ENCODE measurements around the gene KRTAP4-11.
"Not testable (repeated sequence)": the region's sequence is repeated elsewhere in the genome, so short reads cannot be mapped to it uniquely, and the experiment has no call there.

Gene KRTAP4-11

DNA sequence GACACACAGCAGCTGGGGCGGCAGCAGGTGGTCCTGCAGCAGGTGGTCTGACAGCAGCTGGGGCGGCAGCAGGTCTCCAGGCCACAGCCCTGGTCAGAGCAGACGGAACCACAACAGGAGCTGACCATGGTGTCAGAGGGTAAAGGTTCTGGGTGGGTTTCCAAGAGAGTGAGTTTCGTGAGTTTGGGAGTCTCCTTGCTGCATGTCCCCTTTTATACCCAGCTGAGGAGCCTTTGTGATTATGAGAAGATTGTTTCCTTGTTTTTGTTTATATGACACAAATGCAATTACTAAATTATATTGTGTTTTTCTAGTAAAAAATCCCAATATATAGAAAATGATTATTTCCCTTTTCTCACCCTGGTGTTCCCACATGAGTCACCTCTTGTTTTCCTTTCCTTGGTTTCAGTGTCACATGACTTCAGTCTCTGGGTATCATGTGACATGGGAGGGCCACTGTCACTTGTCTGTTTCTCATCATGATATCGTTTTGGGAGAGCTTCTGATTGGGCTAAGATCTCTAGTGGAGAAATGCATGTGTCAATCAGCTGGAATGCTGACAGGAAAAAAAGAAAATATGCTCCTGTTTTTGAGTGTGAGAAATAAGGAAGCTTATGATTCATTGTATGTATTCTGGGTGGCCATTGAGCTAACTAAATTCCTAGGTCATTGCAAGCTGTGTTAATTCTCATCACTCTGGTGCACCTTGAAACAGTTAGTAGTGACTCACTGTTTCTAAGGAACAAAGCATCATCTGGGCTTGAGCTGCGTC is 22.4 kb upstream of the KRTAP4-11 start, which contains the start of gene KRTAP4-6:
TSS of gene KRTAP4-6 (minus strand) at position 185 of the 772 bp plus-strand sequence. CDS start at position 128, 57 bp downstream.
- intact Hi-C loops (cut with micrococcal nuclease): no loop called here
- Mint-ChIP-seq H3K27me3 (peaks cover 3% of the 10 kb centered on the region), H3K4me3 (no peak within 1 kb of the TSS), H3K9me3 (peaks cover 55% of the 10 kb centered on the region), H3K36me3 (ENCODE audit: low read depth) (no peaks in the 10 kb centered on the region), H3K4me1 (ENCODE audit: low read depth) (peaks cover 5% of the 10 kb centered on the region), H3K27ac (no peak within 1 kb of the TSS)

DNA sequence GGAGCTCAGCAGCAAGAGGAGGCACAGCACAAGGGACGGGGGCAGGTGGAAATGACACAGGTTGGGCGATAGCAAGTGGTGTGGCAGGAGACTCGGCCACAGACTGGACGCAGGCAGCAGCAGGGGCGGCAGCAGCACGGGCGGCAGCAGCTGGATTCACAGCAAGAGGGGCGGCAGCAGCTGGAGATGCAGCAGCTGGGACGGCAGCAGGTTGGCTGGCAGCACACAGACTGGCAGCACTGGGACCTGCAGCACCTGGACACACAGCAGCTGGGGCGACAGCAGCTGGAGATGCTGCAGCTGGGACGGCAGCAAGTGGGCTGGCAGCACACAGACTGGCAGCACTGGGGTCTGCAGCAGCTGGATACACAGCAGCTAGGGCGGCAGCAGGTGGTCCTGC is 21.7 kb upstream of the KRTAP4-11 start:
- H3K27me3 Mint-ChIP-seq; H3K4me3 Mint-ChIP-seq; H3K27ac Mint-ChIP-seq; H3K4me1 Mint-ChIP-seq (ENCODE audit: low read depth); intact Hi-C loops (cut with micrococcal nuclease); H3K36me3 Mint-ChIP-seq (ENCODE audit: low read depth): not testable (repeated sequence)
- H3K9me3 Mint-ChIP-seq: peaks cover 55% of the 10 kb centered on the region

DNA sequence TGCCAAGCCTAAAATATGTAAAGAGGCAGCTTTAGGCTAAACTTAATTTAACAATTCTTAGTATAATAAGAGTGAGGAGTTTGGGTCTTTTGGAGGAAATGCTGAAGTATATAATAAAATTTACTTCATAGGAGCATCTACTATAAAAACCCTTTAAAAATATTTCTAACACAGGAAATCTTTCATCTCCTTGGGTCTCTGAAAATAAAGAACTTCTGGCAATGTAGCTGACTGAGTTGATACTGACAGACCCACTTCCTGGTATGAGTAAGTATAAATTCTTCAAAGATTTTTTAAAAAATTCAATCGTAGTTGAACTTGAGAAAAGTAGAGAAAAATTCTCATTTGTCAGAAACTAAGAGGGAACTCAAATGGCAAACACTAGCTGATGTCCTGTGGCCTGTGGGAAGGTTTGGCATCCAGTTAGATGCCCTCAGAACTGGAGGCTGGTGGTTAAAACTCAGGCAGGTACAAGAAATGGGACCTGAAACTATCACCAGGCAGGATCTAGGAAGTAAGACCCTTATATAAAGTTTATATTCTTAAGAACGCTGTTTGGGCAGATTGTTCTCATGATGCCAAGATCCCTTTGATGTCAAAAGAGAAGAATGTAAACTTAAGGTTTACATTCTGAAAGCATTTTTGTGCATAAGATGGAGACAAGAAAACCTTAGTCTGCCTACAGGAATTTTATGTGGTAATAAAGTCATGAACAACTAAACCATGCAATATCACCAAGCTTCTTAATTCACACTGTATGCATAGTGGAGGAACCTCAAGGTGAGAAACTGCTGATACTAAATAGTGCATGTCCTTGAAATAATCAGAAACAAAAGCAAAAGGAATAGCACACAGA is 15.9 kb upstream of the KRTAP4-11 start:
- intact Hi-C loops (cut with micrococcal nuclease): no loop called here
- Mint-ChIP-seq H3K27ac (no peak overlapping the region), H3K4me3 (no peak overlapping the region)

DNA sequence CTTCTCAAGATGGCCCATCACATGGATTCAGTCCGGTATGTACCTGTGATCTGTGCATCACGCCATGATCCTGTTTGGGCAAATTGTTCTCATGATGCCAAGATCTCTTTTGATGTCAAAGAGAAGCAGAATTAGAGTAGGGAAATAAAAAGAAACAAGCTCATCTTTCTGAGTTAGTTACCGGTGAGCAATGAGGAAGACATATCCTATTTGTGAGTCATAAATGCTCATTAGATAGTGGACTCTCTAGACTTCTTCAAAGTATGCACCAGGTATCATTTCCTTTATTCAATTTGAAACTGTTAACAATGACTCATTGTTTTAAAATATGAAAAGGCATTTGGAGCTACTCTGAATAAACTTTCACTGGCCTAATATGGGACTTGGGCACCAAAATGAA is 13.8 kb upstream of the KRTAP4-11 start:
- Mint-ChIP-seq H3K27me3 (no peaks in the 10 kb centered on the region), H3K27ac (no peak overlapping the region), H3K4me3 (no peak overlapping the region), H3K4me1 (ENCODE audit: low read depth) (peaks cover 11% of the 10 kb centered on the region), H3K9me3 (no peaks in the 10 kb centered on the region), H3K36me3 (ENCODE audit: low read depth) (no peaks in the 10 kb centered on the region)
- intact Hi-C loops (cut with micrococcal nuclease): no loop called here

More for the DNA sequence above, 15.9 kb upstream of the KRTAP4-11 start:
- Mint-ChIP-seq H3K27me3 (no peaks in the 10 kb centered on the region), H3K36me3 (ENCODE audit: low read depth) (no peaks in the 10 kb centered on the region), H3K9me3 (peaks cover 10% of the 10 kb centered on the region), H3K4me1 (ENCODE audit: low read depth) (peaks cover 11% of the 10 kb centered on the region)

DNA sequence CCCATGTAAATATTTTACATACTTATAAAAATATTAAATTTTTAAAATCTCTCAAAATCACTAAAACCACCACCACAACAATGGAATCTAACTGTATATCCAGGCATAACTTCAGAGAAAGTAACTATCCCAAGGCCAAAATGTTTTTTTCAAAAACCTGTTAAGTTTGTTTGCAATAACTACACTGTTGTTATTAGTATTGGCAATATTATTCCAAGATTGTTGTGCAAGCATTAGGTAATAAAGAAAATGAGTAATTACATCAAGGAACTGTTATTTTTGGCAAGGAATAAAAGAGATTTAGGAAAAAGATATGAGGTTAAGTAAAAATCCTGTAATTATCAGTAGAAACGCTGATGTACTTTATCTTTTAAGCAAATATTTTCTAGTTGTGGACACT is 9.2 kb upstream of the KRTAP4-11 start:
- H3K9me3 Mint-ChIP-seq: no peaks in the 10 kb centered on the region
- H3K4me3 Mint-ChIP-seq: no peak overlapping the region
- peaks cover 3% of the 10 kb centered on the region for H3K27me3 Mint-ChIP-seq
- H3K36me3 Mint-ChIP-seq (ENCODE audit: low read depth): no peaks in the 10 kb centered on the region
- H3K4me1 Mint-ChIP-seq (ENCODE audit: low read depth): peaks cover 10% of the 10 kb centered on the region
- intact Hi-C loops (cut with micrococcal nuclease): loop anchor here (10.0 kb wide), 1 partner anchor 47 kb away; the partner anchor contains the start of gene KRTAP4-2
- H3K27ac Mint-ChIP-seq: no peak overlapping the region

DNA sequence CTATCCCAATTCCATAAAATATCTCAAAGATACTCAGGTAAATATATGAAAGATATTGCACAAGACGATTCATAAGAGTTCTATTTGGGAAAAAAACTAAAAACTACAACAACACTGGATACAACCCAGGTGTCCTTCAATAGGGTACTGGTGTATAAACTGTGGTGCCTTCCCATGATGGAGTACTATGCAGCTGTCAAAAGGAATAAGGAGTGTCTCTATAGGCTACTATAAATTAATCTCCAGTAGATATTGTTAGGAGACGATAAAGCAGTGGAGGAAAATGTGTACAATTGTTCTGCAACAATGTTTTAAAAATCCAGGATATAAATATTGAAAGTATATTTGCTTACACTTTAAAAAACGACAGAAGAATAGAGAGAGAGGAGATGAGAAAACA is 8.2 kb upstream of the KRTAP4-11 start:
- peaks cover 7% of the 10 kb centered on the region for H3K4me1 Mint-ChIP-seq (ENCODE audit: low read depth)
- H3K36me3 Mint-ChIP-seq (ENCODE audit: low read depth): no peaks in the 10 kb centered on the region
- no peak overlapping the region for H3K4me3 Mint-ChIP-seq
- intact Hi-C loops (cut with micrococcal nuclease): loop anchor here (10.0 kb wide), 1 partner anchor 48 kb away; the partner anchor contains the start of gene KRTAP4-2
- H3K27ac Mint-ChIP-seq: no peak overlapping the region
- H3K27me3 Mint-ChIP-seq: peaks cover 3% of the 10 kb centered on the region
- no peaks in the 10 kb centered on the region for H3K9me3 Mint-ChIP-seq

DNA sequence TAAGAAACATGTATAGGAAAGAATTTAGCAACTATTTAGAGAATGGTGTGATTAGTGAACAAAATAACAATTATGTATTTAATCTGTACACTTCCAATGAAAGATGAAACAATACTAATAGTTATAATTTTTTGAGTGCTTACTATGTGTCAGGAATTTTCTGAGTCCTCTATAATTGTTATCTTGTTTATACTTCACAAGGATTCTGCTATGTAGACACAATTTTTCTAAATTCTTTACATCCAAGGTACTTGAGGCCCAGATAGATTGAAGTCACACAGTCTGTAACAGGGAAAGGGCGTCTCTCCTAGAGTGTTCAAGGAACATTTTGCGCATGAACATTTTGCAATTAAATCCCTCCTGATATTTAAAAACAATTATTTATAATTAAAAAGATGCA is 6.9 kb upstream of the KRTAP4-11 start:
- Mint-ChIP-seq H3K4me1 (ENCODE audit: low read depth) (peaks cover 7% of the 10 kb centered on the region), H3K36me3 (ENCODE audit: low read depth) (no peaks in the 10 kb centered on the region), H3K9me3 (no peaks in the 10 kb centered on the region), H3K27me3 (peaks cover 3% of the 10 kb centered on the region), H3K4me3 (no peak overlapping the region), H3K27ac (no peak overlapping the region)
- intact Hi-C loops (cut with micrococcal nuclease): loop anchor here (10.0 kb wide), 1 partner anchor 50 kb away; the partner anchor contains the start of gene KRTAP4-2

DNA sequence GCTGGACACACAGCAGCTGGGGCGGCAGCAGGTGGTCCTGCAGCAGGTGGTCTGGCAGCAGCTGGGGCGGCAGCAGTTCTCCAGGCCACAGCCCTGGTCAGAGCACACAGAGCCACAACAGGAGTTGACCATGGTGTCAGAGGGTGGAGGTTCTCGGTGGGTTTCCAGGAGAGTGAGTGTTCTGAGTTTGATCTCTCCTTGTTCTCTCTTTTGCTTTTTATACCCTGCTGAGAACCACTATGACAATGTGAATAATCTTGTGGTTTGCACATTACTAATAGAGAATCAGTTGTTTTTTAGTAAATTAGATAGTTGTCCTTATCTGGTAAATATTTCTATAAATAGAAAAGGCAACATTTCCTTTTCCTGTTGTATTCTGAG is 5.8 kb upstream of the KRTAP4-11 start, which contains the start of gene KRTAP4-12:
TSS of gene KRTAP4-12 (minus strand) at position 192 of the 381 bp plus-strand sequence. CDS start at position 132, 60 bp downstream.
- H3K9me3 Mint-ChIP-seq; H3K27me3 Mint-ChIP-seq; H3K36me3 Mint-ChIP-seq (ENCODE audit: low read depth); H3K4me3 Mint-ChIP-seq; H3K27ac Mint-ChIP-seq: not testable (repeated sequence)
- peaks cover 12% of the 10 kb centered on the region for H3K4me1 Mint-ChIP-seq (ENCODE audit: low read depth)
- intact Hi-C loops (cut with micrococcal nuclease): loop anchor here (10.0 kb wide), 1 partner anchor 51 kb away; the partner anchor contains the start of gene KRTAP4-2

DNA sequence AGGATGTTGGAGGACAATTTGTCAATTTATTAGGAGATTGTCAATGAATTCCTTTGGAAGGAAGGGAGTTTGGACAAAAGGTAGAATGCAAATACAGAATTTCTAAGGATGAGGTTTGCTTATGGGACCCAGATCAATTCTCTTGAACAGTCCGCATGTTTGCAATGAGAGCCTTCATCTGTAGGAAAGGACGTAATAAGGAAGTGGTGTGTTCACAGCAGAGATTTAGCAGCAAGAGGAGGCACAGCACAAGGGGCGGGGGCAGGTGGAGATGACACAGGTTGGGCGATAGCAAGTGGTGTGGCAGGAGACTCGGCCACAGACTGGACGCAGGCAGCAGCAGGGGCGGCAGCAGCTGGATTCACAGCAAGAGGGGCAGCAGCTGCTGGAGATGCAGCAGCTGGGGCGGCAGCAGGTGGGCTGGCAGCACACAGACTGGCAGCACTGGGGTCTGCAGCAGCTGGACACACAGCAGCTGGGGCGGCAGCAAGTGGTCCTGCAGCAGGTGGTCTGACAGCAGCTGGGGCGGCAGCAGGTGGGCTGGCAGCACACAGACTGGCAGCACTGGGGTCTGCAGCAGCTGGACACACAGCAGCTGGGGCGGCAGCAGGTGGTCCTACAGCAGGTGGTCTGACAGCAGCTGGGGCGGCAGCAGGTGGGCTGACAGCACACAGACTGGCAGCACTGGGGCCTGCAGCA is 5.3 kb upstream of the KRTAP4-11 start:
- intact Hi-C loops (cut with micrococcal nuclease): loop anchor here (10.0 kb wide), 1 partner anchor 51 kb away; the partner anchor contains the start of gene KRTAP4-2
- not testable (repeated sequence) for H3K4me3 Mint-ChIP-seq
- H3K4me1 Mint-ChIP-seq (ENCODE audit: low read depth): peaks cover 12% of the 10 kb centered on the region

DNA sequence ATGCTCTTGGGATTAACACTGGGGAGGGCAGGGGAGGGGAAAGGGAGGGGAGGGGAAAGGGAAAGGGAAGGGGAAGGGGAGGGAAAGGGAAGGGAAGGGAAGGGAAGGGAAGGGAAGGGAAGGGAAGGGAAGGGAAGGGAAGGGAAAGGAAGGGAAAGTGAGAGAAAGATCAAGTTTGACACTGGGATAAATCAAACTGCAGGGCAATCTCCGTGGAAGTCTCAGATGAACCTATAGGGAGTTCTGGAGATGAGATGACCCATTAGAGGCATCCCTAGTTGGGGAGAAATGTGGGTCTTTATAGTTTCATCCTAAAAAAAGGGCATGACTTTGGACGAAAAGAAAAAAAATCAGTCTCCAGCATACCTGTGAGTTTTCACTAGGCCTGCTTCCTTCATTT is 3.6 kb upstream of the KRTAP4-11 start:
- Mint-ChIP-seq H3K27me3 (peaks cover 12% of the 10 kb centered on the region), H3K4me1 (ENCODE audit: low read depth) (peaks cover 12% of the 10 kb centered on the region), H3K9me3 (no peaks in the 10 kb centered on the region), H3K27ac (no peak overlapping the region), H3K36me3 (ENCODE audit: low read depth) (no peaks in the 10 kb centered on the region), H3K4me3 (no peak overlapping the region)
- intact Hi-C loops (cut with micrococcal nuclease): loop anchor here (10.0 kb wide), 1 partner anchor 53 kb away; the partner anchor contains the start of gene KRTAP4-2

More for the DNA sequence above, 5.3 kb upstream of the KRTAP4-11 start:
- not testable (repeated sequence) for H3K27ac Mint-ChIP-seq; H3K9me3 Mint-ChIP-seq; H3K36me3 Mint-ChIP-seq (ENCODE audit: low read depth); H3K27me3 Mint-ChIP-seq

DNA sequence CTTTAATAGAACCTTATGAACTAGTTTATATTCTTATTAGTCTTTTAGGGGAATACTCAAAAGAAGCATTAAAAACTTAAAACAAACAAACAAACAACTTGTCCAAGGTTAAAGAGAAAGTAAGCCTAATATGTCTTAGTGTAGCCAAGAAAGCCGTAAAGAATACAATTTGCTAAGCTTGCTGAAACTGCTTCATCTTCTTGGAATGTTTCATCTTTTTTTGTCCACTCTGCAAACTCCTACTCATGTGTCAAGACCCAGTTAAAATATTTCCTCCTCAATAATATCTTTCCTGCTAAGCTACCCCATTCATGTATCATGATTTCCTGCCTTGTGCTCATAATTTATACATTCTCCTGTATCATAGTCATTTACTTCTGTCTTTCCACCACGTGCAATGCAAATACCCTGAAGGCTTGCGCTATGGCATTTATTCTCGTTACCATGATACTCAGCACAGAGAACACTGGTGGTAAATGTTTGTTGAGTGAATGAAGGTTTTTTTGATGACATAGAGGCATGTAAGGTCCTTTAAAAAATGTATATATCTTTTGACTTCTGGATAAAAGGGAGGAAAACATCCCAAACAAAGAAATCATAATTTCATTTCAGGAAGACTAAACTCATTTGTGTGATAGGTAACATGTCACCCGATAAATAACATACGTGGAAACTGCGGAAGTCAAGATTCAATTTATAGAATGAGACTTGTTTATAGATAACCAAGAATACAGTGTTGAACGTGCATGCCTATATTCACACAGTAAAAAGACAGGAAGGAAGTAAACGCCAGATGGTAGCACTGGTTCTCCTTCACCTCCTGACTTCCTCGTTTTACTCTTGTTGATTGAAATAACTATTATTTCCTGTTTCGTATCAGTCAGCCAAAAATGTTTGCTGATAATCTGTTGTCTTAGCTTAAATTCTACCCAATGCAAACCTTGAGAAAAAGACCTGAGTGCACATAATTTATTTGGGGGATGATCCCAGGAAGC is 1.8 kb upstream of the KRTAP4-11 start:
- H3K9me3 Mint-ChIP-seq; H3K27ac Mint-ChIP-seq; H3K36me3 Mint-ChIP-seq (ENCODE audit: low read depth); H3K4me3 Mint-ChIP-seq: not testable (repeated sequence)
- intact Hi-C loops (cut with micrococcal nuclease): loop anchor here (10.0 kb wide), 1 partner anchor 55 kb away; the partner anchor contains the start of gene KRTAP4-2
- peaks cover 12% of the 10 kb centered on the region for H3K27me3 Mint-ChIP-seq
- H3K4me1 Mint-ChIP-seq (ENCODE audit: low read depth): peaks cover 18% of the 10 kb centered on the region

DNA sequence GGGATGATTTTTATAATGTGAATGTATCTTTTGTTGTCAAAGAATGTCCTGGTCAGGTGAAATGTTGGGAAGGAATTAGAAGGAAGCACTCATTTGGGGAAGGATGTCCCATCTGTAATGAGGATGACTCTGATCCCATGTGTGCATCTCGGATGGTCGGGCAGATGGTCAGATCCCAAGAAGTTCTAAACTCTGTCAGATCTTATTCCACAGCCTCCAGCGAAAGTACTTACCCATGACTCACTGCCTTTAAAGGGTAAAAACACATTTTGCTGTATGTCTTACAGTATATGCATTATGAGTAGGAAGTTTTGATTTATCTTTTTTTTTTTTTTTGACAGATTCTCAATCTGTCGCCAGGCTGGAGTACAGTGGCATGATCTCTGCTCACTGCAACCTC is 548 bp upstream of the KRTAP4-11 start:
- H3K4me3 Mint-ChIP-seq: no peak overlapping the region
- no peak overlapping the region for H3K27ac Mint-ChIP-seq
- no peaks in the 10 kb centered on the region for H3K9me3 Mint-ChIP-seq
- peaks cover 18% of the 10 kb centered on the region for H3K4me1 Mint-ChIP-seq (ENCODE audit: low read depth)
- H3K36me3 Mint-ChIP-seq (ENCODE audit: low read depth): no peaks in the 10 kb centered on the region
- intact Hi-C loops (cut with micrococcal nuclease): no loop called here
- peaks cover 13% of the 10 kb centered on the region for H3K27me3 Mint-ChIP-seq

Data from dendritic cell treated with granulocyte-macrophage colony-stimulating factor and Interleukin-4, amounts not matched to agents 40 ng/mL and 50 ng/mL, for 4 days (primary cell).